ENCODE data around the gene NHS.

DNA sequence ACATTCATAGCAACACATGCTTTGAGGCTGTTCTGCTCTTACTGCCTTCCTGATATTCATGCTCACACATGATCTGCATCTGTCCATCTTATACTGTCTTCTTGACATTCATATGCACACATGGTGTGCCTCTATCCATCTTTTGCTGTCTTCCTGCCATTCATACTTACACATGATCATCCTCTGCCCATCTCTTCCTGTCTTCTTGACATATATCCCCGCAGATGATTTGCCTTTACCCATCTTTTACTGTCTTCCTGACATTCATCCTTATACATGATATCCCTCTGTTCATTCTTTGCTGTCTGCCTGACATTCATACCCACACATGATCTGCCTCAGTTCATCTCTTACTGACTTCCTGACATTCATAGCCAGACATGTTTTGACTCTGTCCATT, 399.1 kb downstream of the NHS start:
- TF ChIP-seq, protein P1, sequence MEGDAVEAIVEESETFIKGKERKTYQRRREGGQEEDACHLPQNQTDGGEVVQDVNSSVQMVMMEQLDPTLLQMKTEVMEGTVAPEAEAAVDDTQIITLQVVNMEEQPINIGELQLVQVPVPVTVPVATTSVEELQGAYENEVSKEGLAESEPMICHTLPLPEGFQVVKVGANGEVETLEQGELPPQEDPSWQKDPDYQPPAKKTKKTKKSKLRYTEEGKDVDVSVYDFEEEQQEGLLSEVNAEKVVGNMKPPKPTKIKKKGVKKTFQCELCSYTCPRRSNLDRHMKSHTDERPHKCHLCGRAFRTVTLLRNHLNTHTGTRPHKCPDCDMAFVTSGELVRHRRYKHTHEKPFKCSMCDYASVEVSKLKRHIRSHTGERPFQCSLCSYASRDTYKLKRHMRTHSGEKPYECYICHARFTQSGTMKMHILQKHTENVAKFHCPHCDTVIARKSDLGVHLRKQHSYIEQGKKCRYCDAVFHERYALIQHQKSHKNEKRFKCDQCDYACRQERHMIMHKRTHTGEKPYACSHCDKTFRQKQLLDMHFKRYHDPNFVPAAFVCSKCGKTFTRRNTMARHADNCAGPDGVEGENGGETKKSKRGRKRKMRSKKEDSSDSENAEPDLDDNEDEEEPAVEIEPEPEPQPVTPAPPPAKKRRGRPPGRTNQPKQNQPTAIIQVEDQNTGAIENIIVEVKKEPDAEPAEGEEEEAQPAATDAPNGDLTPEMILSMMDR (IDR thresholded peaks at IDR 0.05): no peak
- TF ChIP-seq EZH2phosphoT487 (IDR thresholded peaks at IDR 0.05): no peak
- no peak for TF ChIP-seq EZH2 (IDR thresholded peaks at IDR 0.05)

Measured in neural progenitor cell (in vitro differentiated cells).